Measurements from ENCODE around the gene IFI35. TPM values are rescaled to one million over a fixed set of nuclear protein-coding genes. Genes with fewer than 3 reads are reported as not detected.

Gene IFI35
- total and polyA plus RNA-seq, 9 of the 15 experiments (the other 6 are each of a cell fraction or from before 2014, with no cell fraction given): 4.4 to 13.1 (median 10.2) TPM

DNA sequence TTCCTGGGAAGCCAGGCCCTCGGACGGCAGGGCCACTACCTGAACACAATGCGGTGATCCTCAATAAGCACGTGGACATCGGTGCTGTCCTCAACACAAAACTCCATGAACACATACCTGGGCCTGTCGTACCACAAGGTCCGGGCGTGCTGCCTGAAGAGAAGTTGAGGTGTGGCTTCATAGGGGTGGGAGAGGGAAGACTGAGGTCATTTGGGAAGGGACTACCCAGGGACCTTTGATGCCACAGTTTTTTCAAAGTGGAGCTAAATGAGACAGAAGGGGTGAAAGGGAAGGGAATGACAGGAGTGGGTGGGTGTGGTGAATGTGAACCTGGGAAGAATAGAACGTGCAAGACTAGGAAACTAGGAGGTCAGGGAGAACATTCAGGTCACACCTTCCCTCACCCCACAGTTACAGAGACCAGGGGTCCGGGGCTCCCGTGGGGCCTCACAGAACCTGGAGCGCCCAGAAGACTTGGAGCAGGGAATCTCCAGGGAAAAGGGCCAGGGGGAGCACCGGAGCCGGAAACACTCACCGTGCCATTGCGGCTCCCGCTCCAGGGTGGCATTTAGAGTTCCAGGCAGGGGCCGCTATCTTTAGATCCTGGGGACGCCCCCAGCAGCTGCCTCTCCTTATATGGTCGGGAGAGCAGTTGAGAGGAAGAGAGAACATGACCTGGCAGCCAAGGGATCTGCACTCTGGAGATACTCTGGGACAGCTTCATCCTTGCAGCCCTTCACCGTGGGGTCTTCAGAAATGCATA is 26.9 kb upstream of the IFI35 start, which contains the start of gene PTGES3L (continued):
- TF ChIP-seq ZFP91 (CRISPR knock-in tag; IDR thresholded peaks at IDR 0.05) (no peak), ZFP36 (IDR thresholded peaks at IDR 0.05; ENCODE audit: low read depth, low read length, partially characterized antibody) (no peak), ZNF197 (CRISPR knock-in tag; IDR thresholded peaks at IDR 0.05; ENCODE audit: low read depth) (no peak), SRSF1 (IDR thresholded peaks at IDR 0.05; ENCODE audit: low read depth, low read length) (no peak), ZBTB40 (IDR thresholded peaks at IDR 0.05) (peak; percentile 71), ZBTB40 (CRISPR knock-in tag; IDR thresholded peaks at IDR 0.05) (no peak), CREB1 (IDR thresholded peaks at IDR 0.05) (no peak; the same call in 1 of the 2 replicates), CREB1 (CRISPR knock-in tag; IDR thresholded peaks at IDR 0.05) (no peak), TOE1 (IDR thresholded peaks at IDR 0.05; ENCODE audit: borderline replicate concordance) (0 out of 2 replicates have a peak, but pooled peaks have one; percentile 33), TOE1 (CRISPR knock-in tag; IDR thresholded peaks at IDR 0.05; ENCODE audit: borderline replicate concordance, low read depth) (no peak), ARID1B (IDR thresholded peaks at IDR 0.05) (peak; percentile 16; the same call in 1 of the 2 replicates), NR2C2 (CRISPR knock-in tag; IDR thresholded peaks at IDR 0.05) (no peak), NR2C2 (tag; IDR thresholded peaks at IDR 0.05) (peak; percentile 35; the same call in 1 of the 2 replicates), GATAD2B (IDR thresholded peaks at IDR 0.05; ENCODE audit: borderline replicate concordance) (no peak), RBM22 (IDR thresholded peaks at IDR 0.05; ENCODE audit: low read depth, low read length, poor library complexity, severe bottlenecking) (no peak), SIN3B (IDR thresholded peaks at IDR 0.05; ENCODE audit: low read depth) (no peak), SMAD2 (IDR thresholded peaks at IDR 0.05; ENCODE audit: low read depth, low read length) (no peak), ZNF695 (CRISPR knock-in tag; IDR thresholded peaks at IDR 0.05) (no peak), ZNF212 (CRISPR knock-in tag; IDR thresholded peaks at IDR 0.05) (no peak)
